Mesenchymal stem cell (in vitro differentiated cells and primary cell): Measurements from ENCODE around the gene UPK1B.
"Not testable (repeated sequence)": the region's sequence is repeated elsewhere in the genome, so short reads cannot be mapped to it uniquely, and the experiment has no call there.

Experiments used
- DNase-seq: peaks from one replicate; pipeline ENCODE4 v3.0.0-alpha.2; 2013
- H2AFZ ChIP-seq: one replicate; pipeline ENCODE4 v1.6.1; 2013; ENCODE audit warnings: low read depth, mild to moderate bottlenecking, control low read depth, inconsistent platforms, low read length, moderate library complexity
- H2AK5ac ChIP-seq: 2 replicates; pipeline ENCODE4 v1.6.1; 2013; ENCODE audit warnings: low read length, moderate library complexity, mild to moderate bottlenecking, inconsistent platforms; ENCODE audit not compliant: severe bottlenecking
- H2BK120ac ChIP-seq: one replicate; pipeline ENCODE4 v1.6.1; 2013; ENCODE audit warnings: low read depth, mild to moderate bottlenecking, inconsistent platforms, low read length, moderate library complexity
- H2BK12ac ChIP-seq, 2 experiments: one replicate each; pipeline ENCODE4 v1.6.1; 2013; ENCODE audit warnings: inconsistent platforms in 2 of 2, low read length in 2 of 2, mild to moderate bottlenecking in 2 of 2, moderate library complexity in 2 of 2, control low read depth in 1 of 2
- H2BK15ac ChIP-seq: one replicate; pipeline ENCODE4 v1.6.1; 2013; ENCODE audit warnings: mild to moderate bottlenecking, low read depth, inconsistent platforms; ENCODE audit not compliant: poor library complexity, severe bottlenecking
- H2BK5ac ChIP-seq: 2 replicates; pipeline ENCODE4 v1.6.1; 2013; ENCODE audit warnings: low read depth, mild to moderate bottlenecking, low read length, control low read depth, inconsistent platforms; ENCODE audit not compliant: poor library complexity, severe bottlenecking
- H3K14ac ChIP-seq, 2 experiments: one replicate each; pipeline ENCODE4 v1.6.1; 2013; ENCODE audit warnings: inconsistent platforms in 2 of 2, low read length in 2 of 2, control low read depth in 1 of 2, mild to moderate bottlenecking in 1 of 2, moderate library complexity in 1 of 2
- H3K18ac ChIP-seq, 2 experiments: one replicate each; pipeline ENCODE4 v1.6.1; 2013; ENCODE audit warnings: inconsistent platforms in 2 of 2, low read length in 2 of 2, control low read depth in 1 of 2, low read depth in 1 of 2, mild to moderate bottlenecking in 1 of 2
- H3K23ac ChIP-seq, 2 experiments: one replicate each; pipeline ENCODE4 v1.6.1; 2013; ENCODE audit warnings: inconsistent platforms in 2 of 2, low read length in 2 of 2, mild to moderate bottlenecking in 2 of 2, moderate library complexity in 2 of 2, control low read depth in 1 of 2
- H3K27ac ChIP-seq: 2 replicates; pipeline ENCODE4 v1.5.1; 2013; ENCODE audit warnings: mild to moderate bottlenecking, moderate library complexity, low read length, control low read depth, inconsistent platforms; ENCODE audit not compliant: poor library complexity, severe bottlenecking
- H3K27me3 ChIP-seq, 2 experiments: 2 replicates each; pipeline versions ENCODE4 v1.6.1 to v1.7.0; 2013; ENCODE audit warnings: low read length in 2 of 2, mild to moderate bottlenecking in 2 of 2, moderate library complexity in 2 of 2, control low read depth in 1 of 2, inconsistent platforms in 1 of 2; ENCODE audit not compliant: control insufficient read depth in 1 of 2, insufficient read depth in 1 of 2
- H3K36me3 ChIP-seq, 2 experiments: 2 replicates each; pipeline versions ENCODE4 v1.6.1 to v1.7.0; 2013; ENCODE audit warnings: low read length in 2 of 2, control low read depth in 1 of 2, inconsistent platforms in 1 of 2, low read depth in 1 of 2, mild to moderate bottlenecking in 1 of 2; ENCODE audit not compliant: insufficient read depth in 2 of 2, control insufficient read depth in 1 of 2
- H3K4ac ChIP-seq, 2 experiments: one replicate each; pipeline ENCODE4 v1.6.1; 2013; ENCODE audit warnings: inconsistent platforms in 2 of 2, low read length in 2 of 2, mild to moderate bottlenecking in 2 of 2, moderate library complexity in 2 of 2, control low read depth in 1 of 2, low read depth in 1 of 2
- H3K4me1 ChIP-seq: 2 replicates; pipeline ENCODE4 v1.6.1; 2013; ENCODE audit warnings: low read depth, low read length, control low read depth; ENCODE audit not compliant: control insufficient read depth, insufficient read depth
- H3K4me2 ChIP-seq: 2 replicates; pipeline ENCODE4 v1.6.1; 2013; ENCODE audit warnings: low read length, mild to moderate bottlenecking, inconsistent platforms; ENCODE audit not compliant: poor library complexity, severe bottlenecking
- H3K4me3 ChIP-seq, 2 experiments: 2 replicates each; pipeline versions ENCODE4 v1.5.1 to v1.7.0; 2013; ENCODE audit warnings: low read length in 2 of 2, mild to moderate bottlenecking in 2 of 2, control low read depth in 1 of 2, low read depth in 1 of 2; ENCODE audit not compliant: insufficient read depth in 1 of 2
- H3K79me1 ChIP-seq: replicated peaks from 2 replicates; pipeline ENCODE4 v1.6.1; 2013; ENCODE audit warnings: mild to moderate bottlenecking, control low read depth, low read length, inconsistent platforms; ENCODE audit not compliant: poor library complexity, severe bottlenecking
- H3K9ac ChIP-seq: 2 replicates; pipeline ENCODE4 v1.7.0; 2013; ENCODE audit warnings: mild to moderate bottlenecking, low read length, moderate library complexity
- H3K9me3 ChIP-seq: 2 replicates; pipeline ENCODE4 v1.7.0; 2013; ENCODE audit warnings: mild to moderate bottlenecking, low read length; ENCODE audit not compliant: control insufficient read depth
- H4K8ac ChIP-seq: one replicate; pipeline ENCODE4 v1.6.1; 2013; ENCODE audit warnings: inconsistent platforms, mild to moderate bottlenecking, low read length, moderate library complexity
- H4K91ac ChIP-seq: one replicate; pipeline ENCODE4 v1.6.1; 2013; ENCODE audit warnings: mild to moderate bottlenecking, low read length, inconsistent platforms
- WGBS: methylation state at CpG from one replicate; pipeline ENCODE4 v1.1.7; 2013; ENCODE audit warnings: mixed read lengths; 5-methylcytosine and 5-hydroxymethylcytosine counted together

The UPK1B gene

DNA sequence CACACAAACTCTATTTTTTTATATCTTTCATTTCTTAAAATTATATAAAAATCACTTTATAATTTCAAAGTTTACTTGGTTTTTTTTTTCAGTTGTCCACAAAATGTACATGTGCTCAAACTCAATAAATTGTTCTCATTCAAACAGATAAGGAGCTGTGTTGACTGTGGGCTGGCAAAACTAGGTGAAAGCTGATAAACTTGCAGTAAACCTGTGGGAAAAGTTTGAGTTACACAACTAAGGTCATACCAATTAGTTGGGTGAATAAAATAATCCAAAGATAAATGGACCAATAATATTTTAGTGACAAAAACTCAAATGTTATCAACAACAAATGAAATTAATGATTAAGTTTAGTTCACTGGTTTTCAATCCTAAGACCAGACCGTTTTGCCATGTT lies 12.6 kb upstream of the UPK1B start:
- Histone ChIP-seq H2AK5ac (no peak overlapping the region), H3K4ac (no peak overlapping the region), H3K27ac (no peak overlapping the region), H3K18ac (no peak overlapping the region), H2BK5ac (no peak overlapping the region), H3K4me3 (no peak overlapping the region), H3K9me3 (peaks cover 3% of the 10 kb centered on the region), H3K4me1 (no peaks in the 10 kb centered on the region), H2BK120ac (no peak overlapping the region), H3K79me1 (no peaks in the 10 kb centered on the region), H3K23ac (no peak overlapping the region), H2BK12ac (no peak overlapping the region), H3K9ac (no peak overlapping the region), H2AFZ (no peak overlapping the region), H2BK15ac (no peak overlapping the region), H3K27me3 (no peaks in the 10 kb centered on the region), H4K8ac (no peak overlapping the region), H3K36me3 (no peaks in the 10 kb centered on the region), H3K14ac (no peak overlapping the region), H4K91ac (no peak overlapping the region), H3K4me2 (no peak overlapping the region)
- WGBS, result no CpG with 5 or more reads among the region's 1 CpG
- no peak for DNase-seq

DNA sequence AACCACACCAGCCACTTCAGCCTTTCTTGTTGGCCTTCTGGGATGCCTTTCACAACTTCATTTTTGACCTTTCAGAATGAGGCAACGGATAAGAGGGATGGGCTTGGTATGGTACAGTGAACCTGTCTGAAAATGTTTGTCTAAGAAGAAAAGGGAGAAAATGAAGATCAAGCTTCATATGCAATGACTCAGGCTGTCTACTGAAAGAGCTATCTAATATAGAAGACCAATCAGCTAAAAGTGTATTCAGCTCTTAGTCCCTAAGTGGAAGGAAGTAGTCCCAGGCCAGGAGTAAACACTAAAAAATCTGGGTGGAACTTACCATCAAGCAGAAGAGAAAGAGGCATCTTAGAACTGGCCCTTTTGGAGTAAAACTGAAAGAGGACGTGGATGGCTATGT lies 12.2 kb upstream of the UPK1B start:
- Histone ChIP-seq H3K9me3 (peaks cover 3% of the 10 kb centered on the region), H3K4me3 (no peak overlapping the region), H2BK120ac (no peak overlapping the region), H2BK15ac (no peak overlapping the region), H3K79me1 (no peaks in the 10 kb centered on the region), H2BK5ac (no peak overlapping the region), H2AFZ (no peak overlapping the region), H3K18ac (no peak overlapping the region), H3K4me1 (no peaks in the 10 kb centered on the region), H3K4ac (no peak overlapping the region), H3K36me3 (no peaks in the 10 kb centered on the region), H3K14ac (no peak overlapping the region), H3K27ac (no peak overlapping the region), H2BK12ac (no peak overlapping the region), H3K4me2 (no peak overlapping the region), H4K8ac (no peak overlapping the region), H3K27me3 (no peaks in the 10 kb centered on the region), H4K91ac (no peak overlapping the region), H3K23ac (no peak overlapping the region), H2AK5ac (no peak overlapping the region), H3K9ac (no peak overlapping the region)
- no peak for DNase-seq
- 47% methylated on average over 2 of the region's 2 CpGs for WGBS

DNA sequence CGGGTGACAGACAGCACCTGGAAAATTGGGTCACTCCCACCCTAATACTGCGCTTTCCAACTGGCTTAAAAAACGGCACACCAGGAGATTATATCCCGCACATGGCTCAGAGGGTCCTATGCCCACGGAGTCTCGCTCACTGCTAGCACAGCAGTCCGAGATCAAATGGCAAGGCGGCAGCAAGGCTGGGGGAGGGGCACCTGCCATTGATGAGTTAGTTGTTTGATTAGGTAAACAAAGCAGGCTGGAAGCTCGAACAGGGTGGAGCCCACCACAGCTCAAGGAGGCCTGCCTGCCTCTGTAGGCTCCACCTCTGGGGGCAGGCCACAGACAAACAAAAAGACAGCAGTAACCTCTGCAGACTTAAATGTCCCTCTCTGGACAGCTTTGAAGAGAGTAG lies 8.7 kb upstream of the UPK1B start:
- not testable (repeated sequence) for H3K18ac ChIP-seq, H3K27me3 ChIP-seq, H3K4me3 ChIP-seq, H2BK120ac ChIP-seq, H3K4ac ChIP-seq, H2BK5ac ChIP-seq, H3K4me2 ChIP-seq, H2BK12ac ChIP-seq, H3K4me1 ChIP-seq, H3K27ac ChIP-seq, H3K23ac ChIP-seq, DNase-seq, H4K91ac ChIP-seq, H2AFZ ChIP-seq, H4K8ac ChIP-seq, H3K79me1 ChIP-seq, H3K9ac ChIP-seq, H2AK5ac ChIP-seq, H3K36me3 ChIP-seq, H3K14ac ChIP-seq, H2BK15ac ChIP-seq, H3K9me3 ChIP-seq
- WGBS, result 76% methylated on average over 9 of the region's 9 CpGs

DNA sequence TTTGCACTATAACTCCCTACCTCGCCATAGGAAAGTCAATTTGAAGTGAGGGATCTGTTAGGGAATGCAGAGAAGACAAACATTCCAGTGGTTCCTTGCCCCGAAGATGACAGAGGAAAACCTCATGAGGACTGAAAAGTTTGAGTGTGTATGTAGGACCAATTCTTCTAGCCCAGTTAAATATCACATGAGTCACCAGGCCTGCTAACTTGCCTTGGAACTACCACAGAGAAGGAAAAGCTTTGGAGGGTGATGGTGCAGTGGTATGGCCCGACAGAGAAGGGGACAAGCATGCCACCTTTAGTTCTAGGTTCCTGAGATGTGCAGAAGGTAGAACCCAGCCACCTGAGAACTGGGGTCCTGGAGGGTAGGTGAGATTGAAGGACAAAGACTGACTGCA lies 2.6 kb upstream of the UPK1B start:
- peaks cover 6% of the 10 kb centered on the region for H3K4me1 ChIP-seq
- H4K91ac ChIP-seq, result no peak overlapping the region
- H3K36me3 ChIP-seq, result no peaks in the 10 kb centered on the region
- WGBS, result 70% methylated on average over 3 of the region's 3 CpGs
- DNase-seq, result no peak
- H2BK120ac ChIP-seq, result no peak overlapping the region
- H3K9ac ChIP-seq, result no peak overlapping the region
- no peaks in the 10 kb centered on the region for H3K9me3 ChIP-seq
- H3K4me2 ChIP-seq, result no peak overlapping the region
- peaks cover 0 to 7% of the 10 kb centered on the region in 2 experiments for H3K27me3 ChIP-seq
- H4K8ac ChIP-seq, result no peak overlapping the region
- no peak overlapping the region for H3K4ac ChIP-seq
- H3K4me3 ChIP-seq, result no peak overlapping the region
- no peak overlapping the region for H2AK5ac ChIP-seq
- H2BK5ac ChIP-seq, result no peak overlapping the region
- H2AFZ ChIP-seq, result no peak overlapping the region
- H3K79me1 ChIP-seq, result no peaks in the 10 kb centered on the region
- no peak overlapping the region for H3K27ac ChIP-seq
- no peak overlapping the region for H3K14ac ChIP-seq
- no peak overlapping the region for H2BK15ac ChIP-seq
- H3K23ac ChIP-seq, result no peak overlapping the region
- no peak overlapping the region for H2BK12ac ChIP-seq
- H3K18ac ChIP-seq, result no peak overlapping the region
